K562 (cell line): ENCODE measurements around the gene ACER3. TPM values are rescaled to one million over a fixed set of nuclear protein-coding genes. Genes with fewer than 3 reads are reported as not detected.
A peak's percentile ranks its signal among the peaks of the same experiment; 100 is the strongest.

Source experiments
- FOXK2 ChIP-seq, 2 experiments: fragments of 450-650 bp; IDR thresholded peaks in 1 of 2; conservative IDR thresholded peaks in 1 of 2; 2 replicates each; pipeline ENCODE4 v1.6.1; 2016; ENCODE audit warnings: low read depth in 2 of 2, mild to moderate bottlenecking in 1 of 2
- HIVEP1 ChIP-seq: fragments of 250-450 bp; sonication (Bioruptor Pico); IDR thresholded peaks from 2 replicates; pipeline ENCODE4 v1.4.0; 2020; ENCODE audit warnings: mild to moderate bottlenecking
- HNRNPK ChIP-seq: fragments of 200-400 bp; formaldehyde crosslinking; IDR thresholded peaks from one replicate; pipeline ENCODE4 v1.6.1; 2018; ENCODE audit warnings: mild to moderate bottlenecking, low read depth, low read length; ENCODE audit not compliant: poor library complexity, severe bottlenecking
- NCOR1 ChIP-seq: fragments of 450-650 bp; IDR thresholded peaks from 2 replicates; pipeline ENCODE4 v1.6.1; 2016; ENCODE audit warnings: mild to moderate bottlenecking, moderate library complexity
- POLR2H ChIP-seq: IDR thresholded peaks from 2 replicates; pipeline ENCODE4 v1.6.1; 2016; ENCODE audit warnings: missing genetic modification characterization, low read depth, mild to moderate bottlenecking, control low read depth, missing compliant biosample characterization, moderate library complexity
- RAD51 ChIP-seq: fragments of 450-650 bp; IDR thresholded peaks from 2 replicates; pipeline ENCODE4 v1.7.1; 2016; ENCODE audit warnings: low read depth, mild to moderate bottlenecking, borderline replicate concordance
- STAG1 ChIP-seq: sonication (generic); formaldehyde crosslinking; IDR thresholded peaks from 2 replicates; pipeline ENCODE4 v1.5.0; 2020; ENCODE audit warnings: missing genetic modification reagents, borderline replicate concordance
- TAF7 ChIP-seq: fragments of 450-650 bp; IDR thresholded peaks from 2 replicates; pipeline ENCODE4 v1.6.1; 2016; ENCODE audit warnings: missing genetic modification characterization, missing compliant biosample characterization
- TAF9B ChIP-seq: fragments of 450-650 bp; IDR thresholded peaks from 2 replicates; pipeline ENCODE4 v1.6.1; 2018; ENCODE audit warnings: mild to moderate bottlenecking; ENCODE audit not compliant: partially characterized antibody
- TCF7 ChIP-seq: sonication (generic); IDR thresholded peaks from 2 replicates; pipeline ENCODE4 v1.6.1; 2016; ENCODE audit warnings: antibody characterized with exemption, borderline replicate concordance
- TEAD4 ChIP-seq, 2 experiments: sonication (generic) in 1 of 2; formaldehyde crosslinking in 1 of 2; IDR thresholded peaks; 2 replicates each; pipeline versions ENCODE4 v1.6.1 to v1.8.0; 2012 to 2022; ENCODE audit warnings: borderline replicate concordance in 1 of 2, inconsistent platforms in 1 of 2, low read length in 1 of 2, mild to moderate bottlenecking in 1 of 2, missing genetic modification reagents in 1 of 2
- TRIM28 ChIP-seq: fragments of 450-650 bp; IDR thresholded peaks from 2 replicates; pipeline ENCODE4 v1.6.1; 2017
- polyA plus RNA-seq, 8 experiments: library from polyadenylated mRNA; depleted of rRNA in 4 of 8; stranded (reverse) in 5 of 8; unstranded in 3 of 8; fragments of >200 nt; fragmentation: Nextera tagmentation in 2 of 8; fragmentation: Illumina TruSeq in 1 of 8; extraction: Ambion mirVana in 2 of 8; extraction: Trizol in 1 of 8; gene quantifications; 2 replicates each; pipeline versions ENCODE4 v1.2.1 to v1.2.3, GENCODE V29; 2011 to 2014; ENCODE audit warnings: inconsistent platforms in 1 of 8, missing spikeins in 1 of 8
- total RNA-seq, 7 experiments: library from RNA; depleted of rRNA in 6 of 7; stranded (reverse); fragments of >200 nt in 6 of 7; fragmentation: Illumina TruSeq in 2 of 7; extraction: Trizol in 2 of 7; gene quantifications; 2 replicates each; pipeline versions ENCODE4 v1.2.1 to v1.2.3, GENCODE V29; 2011 to 2021; ENCODE audit warnings: low replicate concordance in 1 of 7
- TF ChIP-seq, protein P1 (sequence below): fragments of 450-650 bp; formaldehyde crosslinking; IDR thresholded peaks from 2 replicates; pipeline ENCODE4 v1.4.0; 2020; ENCODE audit warnings: mild to moderate bottlenecking, moderate library complexity
- TF ChIP-seq, protein P2 (sequence below): fragments of 450-650 bp; IDR thresholded peaks from 2 replicates; pipeline ENCODE4 v1.6.1; 2016; ENCODE audit warnings: missing biosample characterization, missing genetic modification characterization
- TF ChIP-seq, protein P3 (sequence below), 2 experiments: fragments of 150-350 bp in 1 of 2; IDR thresholded peaks; 2 replicates each; pipeline ENCODE4 v1.6.1; 2012 to 2016; ENCODE audit warnings: low read depth in 2 of 2, low read length in 2 of 2, mild to moderate bottlenecking in 1 of 2, moderate library complexity in 1 of 2
- TF ChIP-seq, protein P4 (sequence below): fragments of 450-650 bp; IDR thresholded peaks from 2 replicates; pipeline ENCODE4 v1.6.1; 2017; ENCODE audit warnings: antibody characterized with exemption
- TF ChIP-seq, protein P5 (sequence below), 2 experiments: fragments of 250-450 bp in 1 of 2; fragments of 450-650 bp in 1 of 2; sonication (Bioruptor Pico) in 1 of 2; IDR thresholded peaks; 2 replicates each; pipeline versions ENCODE4 v1.6.1 to v1.8.0; 2016 to 2021; ENCODE audit warnings: mild to moderate bottlenecking in 2 of 2, moderate library complexity in 2 of 2, missing compliant biosample characterization in 1 of 2, missing genetic modification characterization in 1 of 2

ACER3 gene
- total and polyA plus RNA-seq, 9 of the 15 experiments (the other 6 are each of a cell fraction or from before 2014, with no cell fraction given), result 2.0 to 23.8 (median 9.5) TPM

DNA sequence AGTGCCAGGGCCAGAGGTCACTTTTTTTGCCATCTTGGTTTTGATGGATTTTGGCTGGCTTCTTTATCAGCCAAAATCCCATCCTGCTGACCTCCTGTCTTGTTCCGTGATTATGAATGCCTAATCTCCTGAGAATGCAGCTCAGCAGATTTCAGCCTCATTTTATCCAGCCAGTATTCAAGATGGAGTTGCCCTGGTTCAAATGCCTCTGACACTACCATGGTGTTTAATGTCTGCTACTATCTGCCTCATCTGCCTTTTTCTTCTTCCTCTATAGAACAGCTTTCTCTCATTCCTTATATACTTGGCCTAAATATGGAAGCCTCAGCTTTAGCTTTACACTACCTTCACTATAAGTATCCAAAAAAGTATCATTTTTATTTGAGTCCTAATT, 50.7 kb downstream of the ACER3 start (continued):
- TF ChIP-seq FOXK2 (conservative IDR thresholded peaks at IDR 0.05 in 1 of 2, IDR thresholded peaks at IDR 0.05 in 1 of 2; ENCODE audit: low read depth in 2 of 2), result no peak
- peak; percentile 84 for TF ChIP-seq TAF7 (tag)
- TF ChIP-seq, protein P1, sequence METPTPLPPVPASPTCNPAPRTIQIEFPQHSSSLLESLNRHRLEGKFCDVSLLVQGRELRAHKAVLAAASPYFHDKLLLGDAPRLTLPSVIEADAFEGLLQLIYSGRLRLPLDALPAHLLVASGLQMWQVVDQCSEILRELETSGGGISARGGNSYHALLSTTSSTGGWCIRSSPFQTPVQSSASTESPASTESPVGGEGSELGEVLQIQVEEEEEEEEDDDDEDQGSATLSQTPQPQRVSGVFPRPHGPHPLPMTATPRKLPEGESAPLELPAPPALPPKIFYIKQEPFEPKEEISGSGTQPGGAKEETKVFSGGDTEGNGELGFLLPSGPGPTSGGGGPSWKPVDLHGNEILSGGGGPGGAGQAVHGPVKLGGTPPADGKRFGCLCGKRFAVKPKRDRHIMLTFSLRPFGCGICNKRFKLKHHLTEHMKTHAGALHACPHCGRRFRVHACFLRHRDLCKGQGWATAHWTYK (CRISPR knock-in tag), result 0 out of 2 replicates have a peak, but pooled peaks have one; percentile 54
- TF ChIP-seq, protein P2, sequence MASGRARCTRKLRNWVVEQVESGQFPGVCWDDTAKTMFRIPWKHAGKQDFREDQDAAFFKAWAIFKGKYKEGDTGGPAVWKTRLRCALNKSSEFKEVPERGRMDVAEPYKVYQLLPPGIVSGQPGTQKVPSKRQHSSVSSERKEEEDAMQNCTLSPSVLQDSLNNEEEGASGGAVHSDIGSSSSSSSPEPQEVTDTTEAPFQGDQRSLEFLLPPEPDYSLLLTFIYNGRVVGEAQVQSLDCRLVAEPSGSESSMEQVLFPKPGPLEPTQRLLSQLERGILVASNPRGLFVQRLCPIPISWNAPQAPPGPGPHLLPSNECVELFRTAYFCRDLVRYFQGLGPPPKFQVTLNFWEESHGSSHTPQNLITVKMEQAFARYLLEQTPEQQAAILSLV, result peak; percentile 82
- no peak for TF ChIP-seq POLR2H
- TF ChIP-seq TRIM28, result no peak
- no peak for TF ChIP-seq RAD51
- no peak for TF ChIP-seq TAF9B
- TF ChIP-seq, protein P3, sequence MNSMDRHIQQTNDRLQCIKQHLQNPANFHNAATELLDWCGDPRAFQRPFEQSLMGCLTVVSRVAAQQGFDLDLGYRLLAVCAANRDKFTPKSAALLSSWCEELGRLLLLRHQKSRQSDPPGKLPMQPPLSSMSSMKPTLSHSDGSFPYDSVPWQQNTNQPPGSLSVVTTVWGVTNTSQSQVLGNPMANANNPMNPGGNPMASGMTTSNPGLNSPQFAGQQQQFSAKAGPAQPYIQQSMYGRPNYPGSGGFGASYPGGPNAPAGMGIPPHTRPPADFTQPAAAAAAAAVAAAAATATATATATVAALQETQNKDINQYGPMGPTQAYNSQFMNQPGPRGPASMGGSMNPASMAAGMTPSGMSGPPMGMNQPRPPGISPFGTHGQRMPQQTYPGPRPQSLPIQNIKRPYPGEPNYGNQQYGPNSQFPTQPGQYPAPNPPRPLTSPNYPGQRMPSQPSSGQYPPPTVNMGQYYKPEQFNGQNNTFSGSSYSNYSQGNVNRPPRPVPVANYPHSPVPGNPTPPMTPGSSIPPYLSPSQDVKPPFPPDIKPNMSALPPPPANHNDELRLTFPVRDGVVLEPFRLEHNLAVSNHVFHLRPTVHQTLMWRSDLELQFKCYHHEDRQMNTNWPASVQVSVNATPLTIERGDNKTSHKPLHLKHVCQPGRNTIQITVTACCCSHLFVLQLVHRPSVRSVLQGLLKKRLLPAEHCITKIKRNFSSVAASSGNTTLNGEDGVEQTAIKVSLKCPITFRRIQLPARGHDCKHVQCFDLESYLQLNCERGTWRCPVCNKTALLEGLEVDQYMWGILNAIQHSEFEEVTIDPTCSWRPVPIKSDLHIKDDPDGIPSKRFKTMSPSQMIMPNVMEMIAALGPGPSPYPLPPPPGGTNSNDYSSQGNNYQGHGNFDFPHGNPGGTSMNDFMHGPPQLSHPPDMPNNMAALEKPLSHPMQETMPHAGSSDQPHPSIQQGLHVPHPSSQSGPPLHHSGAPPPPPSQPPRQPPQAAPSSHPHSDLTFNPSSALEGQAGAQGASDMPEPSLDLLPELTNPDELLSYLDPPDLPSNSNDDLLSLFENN (IDR thresholded peaks at IDR 0.05; ENCODE audit: low read depth in 2 of 2, low read length in 2 of 2), result no peak
- 0 out of 2 replicates have a peak, but pooled peaks have one; percentile 69 for TF ChIP-seq HIVEP1 (CRISPR knock-in tag)
- TF ChIP-seq TEAD4 (IDR thresholded peaks at IDR 0.05; ENCODE audit: low read length), result no peak
- TF ChIP-seq TEAD4 (CRISPR knock-in tag; IDR thresholded peaks at IDR 0.05; ENCODE audit: borderline replicate concordance), result no peak
- TF ChIP-seq STAG1 (CRISPR knock-in tag), result no peak
- no peak for TF ChIP-seq TCF7
- no peak for TF ChIP-seq HNRNPK
- TF ChIP-seq, protein P4, sequence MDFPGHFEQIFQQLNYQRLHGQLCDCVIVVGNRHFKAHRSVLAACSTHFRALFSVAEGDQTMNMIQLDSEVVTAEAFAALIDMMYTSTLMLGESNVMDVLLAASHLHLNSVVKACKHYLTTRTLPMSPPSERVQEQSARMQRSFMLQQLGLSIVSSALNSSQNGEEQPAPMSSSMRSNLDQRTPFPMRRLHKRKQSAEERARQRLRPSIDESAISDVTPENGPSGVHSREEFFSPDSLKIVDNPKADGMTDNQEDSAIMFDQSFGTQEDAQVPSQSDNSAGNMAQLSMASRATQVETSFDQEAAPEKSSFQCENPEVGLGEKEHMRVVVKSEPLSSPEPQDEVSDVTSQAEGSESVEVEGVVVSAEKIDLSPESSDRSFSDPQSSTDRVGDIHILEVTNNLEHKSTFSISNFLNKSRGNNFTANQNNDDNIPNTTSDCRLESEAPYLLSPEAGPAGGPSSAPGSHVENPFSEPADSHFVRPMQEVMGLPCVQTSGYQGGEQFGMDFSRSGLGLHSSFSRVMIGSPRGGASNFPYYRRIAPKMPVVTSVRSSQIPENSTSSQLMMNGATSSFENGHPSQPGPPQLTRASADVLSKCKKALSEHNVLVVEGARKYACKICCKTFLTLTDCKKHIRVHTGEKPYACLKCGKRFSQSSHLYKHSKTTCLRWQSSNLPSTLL, result no peak
- TF ChIP-seq, protein P5, sequence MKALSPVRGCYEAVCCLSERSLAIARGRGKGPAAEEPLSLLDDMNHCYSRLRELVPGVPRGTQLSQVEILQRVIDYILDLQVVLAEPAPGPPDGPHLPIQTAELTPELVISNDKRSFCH (CRISPR knock-in tag; IDR thresholded peaks at IDR 0.05), result no peak
- TF ChIP-seq, protein P5 (tag; IDR thresholded peaks at IDR 0.05), result peak; percentile 78; the same call in 1 of the 2 replicates
- TF ChIP-seq NCOR1, result no peak
